ENCODE measurements around the gene HIPK2. TPM values are rescaled to one million over a fixed set of nuclear protein-coding genes. Genes with fewer than 3 reads are reported as not detected.

Gene HIPK2
- total and polyA plus RNA-seq, 7 donors, result 18.1 to 166 (median 78.5) TPM

DNA sequence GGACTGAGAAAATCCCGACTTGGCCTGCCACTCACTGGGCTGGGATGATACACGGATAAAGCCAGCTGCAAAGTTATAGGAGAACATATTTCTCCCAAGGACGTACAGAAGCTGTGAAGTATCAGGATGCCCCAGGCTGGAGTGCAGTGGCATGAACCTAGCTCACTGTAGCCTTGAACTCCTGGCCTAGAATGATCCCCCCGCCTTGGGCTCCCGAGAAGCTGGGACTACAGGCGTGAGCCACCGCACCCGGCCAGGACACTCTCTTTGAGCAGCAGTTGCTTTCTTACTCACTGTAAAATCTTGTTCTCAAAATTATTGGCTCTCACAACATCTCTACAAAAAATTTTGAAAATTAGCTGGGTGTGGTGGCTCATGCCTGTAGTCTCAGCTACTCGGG lies 203.9 kb downstream of the HIPK2 start:
- H3K9me3 ChIP-seq, result no peaks in the 10 kb centered on the region
- intact Hi-C loops (cut with DNase I), result no loop called here
- peaks cover under 1 to 52% of the 10 kb centered on the region in 2 donors for H3K36me3 ChIP-seq (ENCODE audit: insufficient read depth in 1 of 2, low read depth in 1 of 2)
- 49 to 65% (median 51%) methylated on average over 9 of the region's 9 CpGs for WGBS, 3 donors
- H3K27ac ChIP-seq, result peak overlapping the region; percentile 82
- peak overlapping the region; percentile 36 for H3K4me3 ChIP-seq
- no peak for DNase-seq
- no peaks in the 10 kb centered on the region for H3K27me3 ChIP-seq (ENCODE audit: insufficient read depth in 3 of 3, low read length in 2 of 3)
- H3K4me1 ChIP-seq, result peaks cover 24% of the 10 kb centered on the region
- TF ChIP-seq, protein P1, sequence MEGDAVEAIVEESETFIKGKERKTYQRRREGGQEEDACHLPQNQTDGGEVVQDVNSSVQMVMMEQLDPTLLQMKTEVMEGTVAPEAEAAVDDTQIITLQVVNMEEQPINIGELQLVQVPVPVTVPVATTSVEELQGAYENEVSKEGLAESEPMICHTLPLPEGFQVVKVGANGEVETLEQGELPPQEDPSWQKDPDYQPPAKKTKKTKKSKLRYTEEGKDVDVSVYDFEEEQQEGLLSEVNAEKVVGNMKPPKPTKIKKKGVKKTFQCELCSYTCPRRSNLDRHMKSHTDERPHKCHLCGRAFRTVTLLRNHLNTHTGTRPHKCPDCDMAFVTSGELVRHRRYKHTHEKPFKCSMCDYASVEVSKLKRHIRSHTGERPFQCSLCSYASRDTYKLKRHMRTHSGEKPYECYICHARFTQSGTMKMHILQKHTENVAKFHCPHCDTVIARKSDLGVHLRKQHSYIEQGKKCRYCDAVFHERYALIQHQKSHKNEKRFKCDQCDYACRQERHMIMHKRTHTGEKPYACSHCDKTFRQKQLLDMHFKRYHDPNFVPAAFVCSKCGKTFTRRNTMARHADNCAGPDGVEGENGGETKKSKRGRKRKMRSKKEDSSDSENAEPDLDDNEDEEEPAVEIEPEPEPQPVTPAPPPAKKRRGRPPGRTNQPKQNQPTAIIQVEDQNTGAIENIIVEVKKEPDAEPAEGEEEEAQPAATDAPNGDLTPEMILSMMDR (IDR thresholded peaks at IDR 0.05), result no peak
- ATAC-seq, result peak in 1 of 4 donors; percentile 16

DNA sequence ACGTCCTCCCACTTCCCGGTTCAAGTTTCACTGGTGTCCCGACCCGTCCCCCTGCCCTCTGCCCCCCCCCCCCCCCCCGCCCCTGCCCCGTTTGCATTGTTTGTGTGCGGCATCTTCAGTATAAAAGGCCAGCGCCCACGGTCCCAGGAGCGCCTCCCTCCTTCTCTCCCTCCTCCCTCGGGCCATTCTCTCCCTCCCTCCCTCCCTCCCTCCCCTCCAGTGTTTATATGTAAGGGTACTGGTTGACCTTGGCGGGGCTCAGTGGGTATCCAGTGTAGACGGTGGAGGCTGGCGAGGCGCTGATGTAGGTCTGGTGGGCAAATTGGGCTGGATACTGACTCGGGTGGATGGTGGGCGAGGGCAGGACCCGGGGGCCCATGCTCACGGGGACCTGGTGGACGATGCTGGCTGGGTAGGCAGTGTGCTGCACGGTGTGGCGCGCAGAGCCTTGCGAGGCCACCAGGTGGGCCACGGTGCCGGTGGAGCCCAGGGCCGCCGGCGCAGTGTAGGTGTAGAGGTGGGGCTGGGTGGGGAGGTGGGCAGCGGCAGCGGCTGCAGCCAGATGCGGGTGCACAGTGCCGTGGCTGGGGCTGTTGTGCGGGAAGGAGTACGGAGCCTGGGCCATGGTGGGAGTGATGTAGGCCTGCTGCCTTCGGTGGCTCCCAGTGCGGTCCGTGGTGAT lies 205.0 kb downstream of the HIPK2 start:
- WGBS, 3 donors, result 84 to 89% (median 86%) methylated on average over 36 to 38 of the region's 38 CpGs
- no peak for ATAC-seq
- TF ChIP-seq, protein P1 (IDR thresholded peaks at IDR 0.05), result no peak
- H3K36me3 ChIP-seq (ENCODE audit: insufficient read depth in 1 of 2, low read depth in 1 of 2), result peaks cover 0 to 51% of the 10 kb centered on the region in 2 donors
- peaks cover 24% of the 10 kb centered on the region for H3K4me1 ChIP-seq
- intact Hi-C loops (cut with DNase I), result no loop called here
- no peak overlapping the region for H3K4me3 ChIP-seq
- no peaks in the 10 kb centered on the region for H3K9me3 ChIP-seq
- DNase-seq, result no peak
- no peaks in the 10 kb centered on the region for H3K27me3 ChIP-seq (ENCODE audit: insufficient read depth in 3 of 3, low read length in 2 of 3)
- H3K27ac ChIP-seq, result no peak overlapping the region

DNA sequence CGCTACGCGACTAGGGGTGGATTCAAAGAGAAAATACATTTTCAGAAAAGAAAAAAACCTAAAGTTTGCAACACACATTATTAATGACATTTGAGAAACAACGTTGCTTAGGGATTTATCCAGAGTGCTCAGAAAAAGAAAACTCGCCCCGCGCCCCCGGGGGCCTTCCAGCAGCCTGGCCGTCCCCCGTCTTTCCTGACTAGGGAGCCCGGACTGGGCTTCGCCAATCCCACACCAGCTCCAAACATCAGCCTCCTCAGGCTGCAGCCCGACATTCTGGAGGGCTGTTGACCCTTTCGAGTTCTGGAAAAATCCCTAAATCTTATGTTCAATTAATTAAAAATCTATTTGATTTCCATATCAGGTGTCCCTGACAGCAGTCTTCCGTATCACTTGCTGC lies 205.7 kb downstream of the HIPK2 start:
- Histone ChIP-seq H3K9me3 (no peaks in the 10 kb centered on the region), H3K4me3 (no peak overlapping the region), H3K4me1 (peaks cover 24% of the 10 kb centered on the region), H3K27me3 (ENCODE audit: insufficient read depth in 3 of 3, low read length in 2 of 3) (no peaks in the 10 kb centered on the region), H3K36me3 (ENCODE audit: insufficient read depth in 1 of 2, low read depth in 1 of 2) (peaks cover 0 to 51% of the 10 kb centered on the region in 2 donors), H3K27ac (no peak overlapping the region)
- ATAC-seq, result no peak
- TF ChIP-seq, protein P1 (IDR thresholded peaks at IDR 0.05), result no peak
- 96% methylated on average over 15 of the region's 15 CpGs for WGBS, 3 donors
- intact Hi-C loops (cut with DNase I), result no loop called here
- no peak for DNase-seq

DNA sequence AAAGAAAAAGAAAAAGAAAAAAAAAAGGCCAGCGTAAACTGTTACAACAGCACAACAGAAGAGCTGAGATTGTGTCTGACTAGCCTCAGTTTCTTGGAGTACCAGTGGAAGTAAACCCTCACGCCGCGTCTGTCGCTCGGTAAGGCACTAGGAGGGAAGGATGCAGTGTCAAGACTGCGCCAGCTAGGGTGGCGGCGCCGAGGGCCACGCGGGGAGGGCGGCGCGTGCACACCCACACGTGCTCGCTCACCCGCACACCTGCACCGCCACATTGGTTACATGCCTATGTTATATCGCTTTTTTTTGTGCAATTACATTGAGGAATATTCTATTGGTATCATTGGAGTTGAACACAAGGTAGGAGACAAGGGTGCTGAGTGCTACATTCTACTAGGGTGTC lies 206.1 kb downstream of the HIPK2 start:
- WGBS, 3 donors, result 96 to 98% (median 96%) methylated on average over 20 of the region's 20 CpGs
- intact Hi-C loops (cut with DNase I), result no loop called here
- Histone ChIP-seq H3K27me3 (ENCODE audit: insufficient read depth in 3 of 3, low read length in 2 of 3) (no peaks in the 10 kb centered on the region), H3K4me3 (no peak overlapping the region), H3K27ac (no peak overlapping the region), H3K4me1 (peaks cover 24% of the 10 kb centered on the region), H3K36me3 (ENCODE audit: insufficient read depth in 1 of 2, low read depth in 1 of 2) (peaks cover 0 to 51% of the 10 kb centered on the region in 2 donors), H3K9me3 (no peaks in the 10 kb centered on the region)
- TF ChIP-seq, protein P1 (IDR thresholded peaks at IDR 0.05), result no peak
- no peak for DNase-seq
- no peak for ATAC-seq

DNA sequence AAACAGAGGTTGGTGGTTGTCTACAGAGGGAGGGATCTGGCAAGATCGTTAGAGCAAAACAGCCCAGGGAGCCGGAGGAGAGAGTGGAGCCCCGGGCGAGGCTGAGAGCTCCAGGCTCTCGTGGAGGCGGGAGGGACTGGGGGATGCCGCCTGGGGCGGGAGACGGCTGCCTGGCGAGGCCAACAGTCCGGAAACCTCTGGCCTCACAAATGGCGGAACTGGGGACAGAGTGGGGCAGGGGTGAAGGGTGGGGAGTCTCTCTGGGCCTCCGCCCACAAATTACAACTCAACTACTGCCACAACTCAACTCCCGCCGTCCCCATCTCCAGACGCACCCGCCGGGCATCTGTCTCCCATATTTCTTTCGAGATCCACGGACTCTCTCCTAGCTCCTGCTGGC lies 206.6 kb downstream of the HIPK2 start:
- H3K36me3 ChIP-seq (ENCODE audit: insufficient read depth in 1 of 2, low read depth in 1 of 2), result peaks cover 0 to 51% of the 10 kb centered on the region in 2 donors
- no peaks in the 10 kb centered on the region for H3K27me3 ChIP-seq (ENCODE audit: insufficient read depth in 3 of 3, low read length in 2 of 3)
- H3K9me3 ChIP-seq, result no peaks in the 10 kb centered on the region
- intact Hi-C loops (cut with DNase I), result no loop called here
- no peak overlapping the region for H3K4me3 ChIP-seq
- no peak overlapping the region for H3K27ac ChIP-seq
- no peak for DNase-seq
- WGBS, 3 donors, result 85 to 92% (median 88%) methylated on average over 20 of the region's 20 CpGs
- ATAC-seq, result no peak
- H3K4me1 ChIP-seq, result peaks cover 24% of the 10 kb centered on the region
- TF ChIP-seq, protein P1 (IDR thresholded peaks at IDR 0.05), result no peak

Measured in psoas muscle (tissue), 8 donors.